RWPE1 (cell line): ENCODE data around the gene CACNA2D3.

ENCODE experiments used
- CTCF ChIA-PET: fragments of 350-600 bp; sonication (Branson Sonifier 250); formaldehyde crosslinking; extraction: SDS; loops from one replicate; lab custom pipeline; 2021; lab: Yijun Ruan, JAX
- POLR2A ChIA-PET: fragments of 400-600 bp; formaldehyde crosslinking; extraction: SDS; loops from one replicate; lab custom pipeline; 2020; ENCODE audit warnings: antibody characterized with exemption; ENCODE audit not compliant: low non-redundant PET; lab: Yijun Ruan, JAX
- DNase-seq: peaks from one replicate; pipeline ENCODE4 v3.0.0; 2012; ENCODE audit warnings: low spot score
- H3K27ac ChIP-seq: fragments of 450-650 bp; 2 replicates; pipeline ENCODE4 v1.5.1; 2017
- TF ChIP-seq, protein P1 (sequence below): fragments of 450-650 bp; conservative IDR thresholded peaks from 2 replicates; pipeline ENCODE4 v1.5.1; 2017; ENCODE audit warnings: low read depth, mild to moderate bottlenecking

The CACNA2D3 gene

DNA sequence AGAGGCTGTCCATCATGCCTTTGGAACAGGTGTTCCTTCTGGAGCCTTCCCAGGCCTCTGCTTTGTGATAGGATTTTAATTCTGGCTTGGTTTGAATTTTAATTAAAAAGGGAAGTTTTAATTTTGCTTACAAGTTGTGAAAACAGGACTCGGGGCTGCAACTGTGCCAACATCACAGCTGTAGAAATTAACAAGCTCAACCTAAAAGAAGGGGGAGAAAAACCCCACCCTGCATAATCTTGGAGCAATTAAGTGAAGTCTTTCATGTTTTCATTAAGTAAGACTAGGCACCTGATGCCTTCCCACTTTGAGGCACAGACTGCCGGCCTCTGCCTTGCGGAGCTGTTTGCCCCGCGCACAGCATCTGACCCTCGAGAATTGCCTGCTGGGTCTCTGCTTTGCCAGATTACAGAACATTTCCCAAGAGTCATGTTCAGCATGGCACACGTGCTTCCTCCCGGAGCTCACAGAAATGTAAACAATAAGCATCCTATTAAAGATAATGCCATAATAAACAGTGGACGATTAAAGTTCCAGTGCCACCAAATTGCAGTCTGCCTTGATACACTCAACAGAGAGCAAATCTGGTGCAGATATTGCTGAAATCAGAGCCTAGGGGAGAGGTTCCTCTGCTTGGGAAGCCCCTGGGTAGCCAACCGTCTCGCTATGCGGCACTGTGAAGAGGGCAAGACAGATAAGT is 441.3 kb downstream of the CACNA2D3 start:
- CTCF ChIA-PET = no interaction called here
- POLR2A ChIA-PET = no interaction called here
- TF ChIP-seq, protein P1, sequence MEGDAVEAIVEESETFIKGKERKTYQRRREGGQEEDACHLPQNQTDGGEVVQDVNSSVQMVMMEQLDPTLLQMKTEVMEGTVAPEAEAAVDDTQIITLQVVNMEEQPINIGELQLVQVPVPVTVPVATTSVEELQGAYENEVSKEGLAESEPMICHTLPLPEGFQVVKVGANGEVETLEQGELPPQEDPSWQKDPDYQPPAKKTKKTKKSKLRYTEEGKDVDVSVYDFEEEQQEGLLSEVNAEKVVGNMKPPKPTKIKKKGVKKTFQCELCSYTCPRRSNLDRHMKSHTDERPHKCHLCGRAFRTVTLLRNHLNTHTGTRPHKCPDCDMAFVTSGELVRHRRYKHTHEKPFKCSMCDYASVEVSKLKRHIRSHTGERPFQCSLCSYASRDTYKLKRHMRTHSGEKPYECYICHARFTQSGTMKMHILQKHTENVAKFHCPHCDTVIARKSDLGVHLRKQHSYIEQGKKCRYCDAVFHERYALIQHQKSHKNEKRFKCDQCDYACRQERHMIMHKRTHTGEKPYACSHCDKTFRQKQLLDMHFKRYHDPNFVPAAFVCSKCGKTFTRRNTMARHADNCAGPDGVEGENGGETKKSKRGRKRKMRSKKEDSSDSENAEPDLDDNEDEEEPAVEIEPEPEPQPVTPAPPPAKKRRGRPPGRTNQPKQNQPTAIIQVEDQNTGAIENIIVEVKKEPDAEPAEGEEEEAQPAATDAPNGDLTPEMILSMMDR = no peak
- H3K27ac ChIP-seq = no peak overlapping the region
- no peak for DNase-seq

DNA sequence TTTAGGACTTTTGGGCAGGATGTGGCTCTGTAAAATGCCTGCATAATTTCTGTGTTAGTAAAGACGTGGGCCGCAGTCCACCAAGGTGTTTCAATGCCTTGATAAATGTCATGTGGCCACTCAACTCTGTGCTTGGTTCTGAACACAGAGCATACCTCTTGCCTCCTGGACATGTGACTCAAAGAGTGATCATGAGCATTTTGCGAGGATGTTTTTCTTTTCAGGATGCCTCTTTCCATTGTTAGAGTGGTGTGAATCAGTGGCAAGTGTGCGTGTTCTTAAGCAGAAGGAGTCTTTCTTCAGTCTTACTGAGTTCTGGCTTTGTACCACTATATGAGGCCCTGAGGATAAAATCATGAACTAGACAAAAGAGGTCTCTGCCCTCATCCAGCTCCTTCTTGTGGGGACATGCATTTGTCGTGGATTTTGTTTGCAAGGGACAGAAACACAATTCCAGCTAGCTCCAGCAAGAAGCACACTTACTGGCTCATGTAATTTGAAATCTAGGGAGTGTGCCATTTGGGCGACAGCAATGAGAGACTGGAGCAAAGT is 442.1 kb downstream of the CACNA2D3 start:
- CTCF ChIA-PET = no interaction called here

DNA sequence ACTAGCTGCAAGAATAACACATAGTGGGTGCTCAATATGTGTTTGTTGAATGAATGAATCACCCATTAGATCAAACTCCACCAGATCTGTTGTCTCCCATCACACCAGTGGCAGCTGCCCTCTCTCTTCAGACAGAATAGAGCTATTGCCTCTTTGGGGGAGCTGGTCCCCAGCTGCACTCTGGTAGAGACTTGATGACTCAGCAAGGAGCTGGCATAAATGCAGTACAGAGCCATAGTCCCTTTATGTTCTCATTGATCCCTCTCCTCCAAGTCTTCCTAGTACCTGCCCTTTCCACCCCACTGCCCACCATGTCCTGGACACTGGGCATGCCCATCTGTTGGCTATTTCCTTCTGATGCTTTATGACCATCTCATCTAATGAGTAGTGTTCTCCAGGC is 443.6 kb downstream of the CACNA2D3 start:
- H3K27ac ChIP-seq = no peak overlapping the region
- TF ChIP-seq, protein P1 = no peak
- no peak for DNase-seq
- POLR2A ChIA-PET = no interaction called here
- CTCF ChIA-PET = no interaction called here

More for the DNA sequence above, 442.1 kb downstream of the CACNA2D3 start:
- no peak overlapping the region for H3K27ac ChIP-seq
- TF ChIP-seq, protein P1 = no peak
- POLR2A ChIA-PET = no interaction called here
- DNase-seq = no peak

DNA sequence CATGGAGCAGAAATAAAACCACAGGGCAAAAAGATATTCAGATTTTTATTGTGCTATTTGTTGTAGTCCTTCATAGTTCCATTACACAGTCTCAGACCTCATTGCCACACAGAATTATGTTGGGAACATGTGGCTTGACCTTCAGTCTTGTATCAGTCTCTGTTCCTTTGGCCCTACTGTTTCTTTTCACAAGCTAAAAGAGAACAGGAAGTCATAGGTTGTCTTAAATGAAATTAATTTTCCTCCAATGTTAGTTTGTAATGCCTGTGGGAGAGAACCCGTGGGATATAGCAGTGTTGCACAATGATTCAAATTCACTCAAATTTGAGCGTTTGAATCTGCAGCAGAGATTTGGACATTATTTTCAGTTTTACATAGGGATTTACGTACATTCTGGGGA is 445.6 kb downstream of the CACNA2D3 start:
- POLR2A ChIA-PET = no interaction called here

DNA sequence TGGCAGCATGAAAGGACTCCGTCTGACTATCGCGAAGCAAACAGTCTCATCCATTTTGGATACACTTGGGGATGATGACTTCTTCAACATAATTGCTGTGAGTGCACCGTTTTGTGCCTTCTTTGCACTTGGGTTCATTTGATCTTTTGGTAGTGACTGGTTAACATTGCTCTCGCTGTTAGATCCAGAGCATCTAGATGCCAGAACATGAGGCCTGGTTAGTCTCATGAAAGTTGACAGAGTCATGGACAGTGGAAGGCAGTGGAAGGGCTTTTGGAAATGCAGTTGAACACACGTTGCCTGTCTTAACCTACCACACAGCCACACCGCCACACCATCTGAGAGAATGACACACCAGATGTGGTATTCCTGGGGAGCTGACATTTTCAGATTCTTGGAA is 447.7 kb downstream of the CACNA2D3 start:
- ChIA-PET CTCF (no interaction called here), POLR2A (no interaction called here)
- no peak overlapping the region for H3K27ac ChIP-seq
- DNase-seq = no peak
- TF ChIP-seq, protein P1 = no peak

More for the DNA sequence above, 445.6 kb downstream of the CACNA2D3 start:
- DNase-seq = no peak
- TF ChIP-seq, protein P1 = no peak
- CTCF ChIA-PET = no interaction called here
- H3K27ac ChIP-seq = no peak overlapping the region

DNA sequence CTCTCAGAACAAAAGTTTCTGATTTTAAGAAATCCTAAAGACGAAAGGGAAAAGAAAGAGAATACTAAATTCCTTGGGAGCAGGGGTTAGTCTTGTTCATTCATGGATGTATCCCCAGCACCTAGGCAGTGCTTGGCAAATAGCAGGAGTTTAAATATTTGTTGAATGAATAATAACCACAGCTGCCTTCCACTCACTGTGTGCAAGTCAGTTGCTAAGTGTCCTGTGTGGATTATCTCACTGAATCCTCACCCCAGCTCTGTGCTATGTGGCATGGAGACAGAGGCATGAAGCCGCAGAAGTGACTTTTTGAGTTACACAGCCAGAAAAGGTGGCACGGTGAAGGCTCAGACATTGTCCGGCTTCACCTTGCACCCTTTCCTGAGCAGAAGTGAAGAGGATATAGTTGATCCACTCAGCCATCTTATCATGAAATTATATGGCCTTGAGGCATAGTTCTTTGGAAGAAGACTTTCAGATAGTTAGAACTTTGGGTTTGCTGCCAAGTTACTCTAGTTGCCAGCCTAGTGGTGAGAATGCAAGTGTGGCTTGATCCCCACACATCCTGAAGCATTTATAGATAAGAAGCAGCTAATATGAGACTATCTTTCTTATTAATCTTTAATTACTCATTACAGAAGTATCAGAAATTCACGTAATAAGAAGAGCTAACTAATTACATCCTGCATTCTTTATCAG is 450.0 kb downstream of the CACNA2D3 start:
- no peak overlapping the region for H3K27ac ChIP-seq
- CTCF ChIA-PET = no interaction called here
- DNase-seq = no peak
- TF ChIP-seq, protein P1 = no peak
- POLR2A ChIA-PET = no interaction called here
